ENCODE results near the gene LYZL6.

- TF ChIP-seq ZNF274 (IDR thresholded peaks at IDR 0.05; ENCODE audit: low read depth, low read length), result no peak
- TF ChIP-seq SUZ12 (IDR thresholded peaks at IDR 0.05; ENCODE audit: extremely low read depth, insufficient read depth, insufficient read length), result no peak
- TF ChIP-seq YY1 (IDR thresholded peaks at IDR 0.05; ENCODE audit: insufficient read depth, insufficient read length), result no peak
Measured at GRCh38 chr17:35982409-35983191, 39.1 kb upstream of the LYZL6 start.

Data from NT2/D1 (cell line).